WERI-Rb-1 (cell line): Measurements from ENCODE around the gene CLN6.

Experiments
- DNase-seq: peaks from one replicate; pipeline ENCODE4 v3.0.0-alpha.2; 2020
- H3K27ac ChIP-seq: fragments of 250-450 bp; sonication (Bioruptor Pico); 2 replicates; pipeline ENCODE4 v1.5.1; 2020; ENCODE audit warnings: mild to moderate bottlenecking, moderate library complexity
- H3K27me3 ChIP-seq: fragments of 250-450 bp; sonication (Bioruptor Pico); 2 replicates; pipeline ENCODE4 v1.5.1; 2021; ENCODE audit warnings: mild to moderate bottlenecking, low read depth, moderate library complexity; ENCODE audit not compliant: insufficient read depth, severe bottlenecking
- H3K36me3 ChIP-seq: fragments of 250-450 bp; sonication (Bioruptor Pico); 2 replicates; pipeline ENCODE4 v1.5.1; 2020; ENCODE audit warnings: mild to moderate bottlenecking, moderate library complexity
- H3K4me3 ChIP-seq: 2 replicates; pipeline ENCODE4 v1.5.1; 2011; ENCODE audit warnings: low read depth, mild to moderate bottlenecking, control low read depth, low read length
- H3K9me3 ChIP-seq: fragments of 250-450 bp; sonication (Bioruptor Pico); 2 replicates; pipeline ENCODE4 v1.5.1; 2021; ENCODE audit warnings: mild to moderate bottlenecking, moderate library complexity; ENCODE audit not compliant: severe bottlenecking
- TF ChIP-seq, protein P1 (sequence below): IDR thresholded peaks from 2 replicates; pipeline ENCODE4 v1.5.1; 2011; ENCODE audit warnings: low read depth, mild to moderate bottlenecking, control low read depth, inconsistent platforms, low read length

The CLN6 gene

DNA sequence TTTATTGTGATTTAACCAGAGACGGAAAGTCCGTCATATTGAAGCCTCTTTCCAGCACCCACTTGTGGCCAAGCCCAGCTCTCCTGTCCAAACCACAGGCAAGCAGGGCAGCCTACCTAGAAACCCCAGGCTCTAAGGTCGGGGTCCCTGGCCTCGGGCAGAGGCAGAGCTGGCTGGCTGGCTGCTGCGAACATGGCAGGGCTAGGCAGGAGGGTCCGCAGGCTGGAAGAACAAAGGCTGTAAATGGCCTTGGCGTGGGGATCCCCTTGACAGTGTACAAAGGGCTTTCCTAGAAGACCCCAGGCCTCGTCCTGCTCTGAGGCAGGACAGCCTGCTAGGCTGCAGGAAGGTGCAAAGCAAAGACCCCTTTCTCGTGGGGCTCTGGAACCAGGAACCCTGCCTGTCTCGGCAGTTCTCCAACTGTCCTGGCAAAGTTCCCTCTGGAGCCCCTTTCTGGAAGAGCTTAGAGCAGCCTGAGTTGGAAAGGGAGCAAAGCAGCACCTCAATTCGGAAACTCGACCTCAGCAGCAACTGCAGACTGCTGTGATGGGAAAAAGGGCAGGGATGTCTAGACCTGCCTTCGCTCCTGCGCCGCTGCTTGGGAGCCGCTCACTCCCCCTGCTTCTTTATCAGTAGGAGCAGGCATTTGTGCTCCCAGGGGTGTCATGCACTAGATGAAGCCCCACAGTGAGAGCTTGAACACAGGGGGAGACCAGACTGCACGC, 32.9 kb downstream of the CLN6 start:
- peaks cover 19% of the 10 kb centered on the region for H3K36me3 ChIP-seq
- H3K27ac ChIP-seq = no peak overlapping the region
- H3K27me3 ChIP-seq = no peaks in the 10 kb centered on the region
- no peaks in the 10 kb centered on the region for H3K9me3 ChIP-seq
- no peak overlapping the region for H3K4me3 ChIP-seq
- TF ChIP-seq, protein P1, sequence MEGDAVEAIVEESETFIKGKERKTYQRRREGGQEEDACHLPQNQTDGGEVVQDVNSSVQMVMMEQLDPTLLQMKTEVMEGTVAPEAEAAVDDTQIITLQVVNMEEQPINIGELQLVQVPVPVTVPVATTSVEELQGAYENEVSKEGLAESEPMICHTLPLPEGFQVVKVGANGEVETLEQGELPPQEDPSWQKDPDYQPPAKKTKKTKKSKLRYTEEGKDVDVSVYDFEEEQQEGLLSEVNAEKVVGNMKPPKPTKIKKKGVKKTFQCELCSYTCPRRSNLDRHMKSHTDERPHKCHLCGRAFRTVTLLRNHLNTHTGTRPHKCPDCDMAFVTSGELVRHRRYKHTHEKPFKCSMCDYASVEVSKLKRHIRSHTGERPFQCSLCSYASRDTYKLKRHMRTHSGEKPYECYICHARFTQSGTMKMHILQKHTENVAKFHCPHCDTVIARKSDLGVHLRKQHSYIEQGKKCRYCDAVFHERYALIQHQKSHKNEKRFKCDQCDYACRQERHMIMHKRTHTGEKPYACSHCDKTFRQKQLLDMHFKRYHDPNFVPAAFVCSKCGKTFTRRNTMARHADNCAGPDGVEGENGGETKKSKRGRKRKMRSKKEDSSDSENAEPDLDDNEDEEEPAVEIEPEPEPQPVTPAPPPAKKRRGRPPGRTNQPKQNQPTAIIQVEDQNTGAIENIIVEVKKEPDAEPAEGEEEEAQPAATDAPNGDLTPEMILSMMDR = no peak
- no peak for DNase-seq

DNA sequence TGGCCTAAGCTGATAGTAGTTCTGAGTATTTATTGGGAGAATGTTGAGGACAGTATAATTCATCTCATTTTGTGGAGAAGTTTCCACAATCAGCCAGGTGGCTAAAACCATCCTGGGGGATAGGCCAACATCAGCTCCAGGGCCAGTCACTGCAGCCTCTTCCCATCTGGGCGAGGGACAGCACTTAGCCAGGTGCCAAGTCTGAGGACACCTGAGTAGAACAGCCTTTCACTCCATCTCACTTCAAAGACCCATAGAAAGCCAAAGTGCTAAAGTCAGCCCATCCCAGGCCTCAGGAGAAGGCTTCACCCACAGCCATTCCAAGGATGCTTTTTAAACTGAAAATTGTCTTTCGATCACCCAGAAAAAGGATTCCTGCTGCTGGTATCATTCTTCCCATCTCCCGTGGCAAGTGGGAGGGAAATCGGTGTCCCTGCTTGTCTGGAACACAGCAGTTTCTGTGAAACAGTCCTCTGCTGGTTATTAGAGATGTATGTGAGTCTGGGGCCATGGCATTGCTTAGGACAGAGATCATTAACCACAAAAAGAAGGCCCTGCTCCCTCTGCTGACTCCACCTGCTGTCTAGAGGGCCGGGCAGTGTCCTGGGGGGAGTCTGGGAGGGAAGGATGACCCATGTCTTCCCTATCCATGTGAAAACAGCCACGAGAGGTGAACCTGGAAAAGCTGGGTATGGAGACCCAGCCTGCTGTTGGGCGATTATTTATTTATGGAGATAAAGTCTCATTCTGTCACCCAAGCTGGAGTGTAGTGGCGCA, 34.0 kb downstream of the CLN6 start:
- no peak overlapping the region for H3K27ac ChIP-seq
- peaks cover 19% of the 10 kb centered on the region for H3K36me3 ChIP-seq

DNA sequence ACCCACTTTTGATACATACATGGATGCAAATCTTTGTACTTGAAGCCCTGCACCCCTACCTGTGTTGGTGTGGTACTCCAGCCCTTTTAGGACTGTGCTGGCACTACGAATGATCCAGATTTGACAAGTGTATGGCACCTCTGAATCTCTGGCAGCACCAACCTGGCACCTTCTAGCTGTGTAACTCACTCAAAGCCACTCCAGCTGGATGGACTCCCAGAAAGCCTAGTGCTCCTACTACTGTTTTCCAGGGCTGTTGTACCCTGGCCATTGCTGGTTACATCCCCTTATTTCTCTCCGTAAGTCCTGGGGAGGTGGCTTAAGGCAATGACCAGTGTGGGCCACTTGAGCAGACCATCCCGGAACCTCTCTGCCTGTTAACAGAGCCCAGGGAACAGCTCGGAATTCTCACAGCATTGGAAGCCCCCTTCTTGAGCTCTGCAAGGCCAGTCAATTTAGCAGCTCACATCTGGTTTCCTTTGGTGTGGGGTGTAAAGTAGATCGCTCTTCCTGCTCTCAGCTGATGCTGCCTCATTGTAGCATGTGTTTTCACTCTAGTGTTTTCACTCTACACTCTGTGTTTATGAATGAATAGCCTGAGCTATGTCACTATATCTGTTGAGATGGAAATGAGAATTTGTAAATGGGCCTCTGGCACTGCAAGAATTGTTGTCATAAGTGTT, 36.6 kb downstream of the CLN6 start:
- Histone ChIP-seq H3K27me3 (no peaks in the 10 kb centered on the region), H3K27ac (no peak overlapping the region), H3K9me3 (no peaks in the 10 kb centered on the region), H3K36me3 (peaks cover 29% of the 10 kb centered on the region), H3K4me3 (no peak overlapping the region)
- DNase-seq = no peak
- TF ChIP-seq, protein P1 = no peak

More for the DNA sequence above, 34.0 kb downstream of the CLN6 start:
- DNase-seq = no peak
- TF ChIP-seq, protein P1 = no peak
- Histone ChIP-seq H3K9me3 (no peaks in the 10 kb centered on the region), H3K4me3 (no peak overlapping the region), H3K27me3 (no peaks in the 10 kb centered on the region)

DNA sequence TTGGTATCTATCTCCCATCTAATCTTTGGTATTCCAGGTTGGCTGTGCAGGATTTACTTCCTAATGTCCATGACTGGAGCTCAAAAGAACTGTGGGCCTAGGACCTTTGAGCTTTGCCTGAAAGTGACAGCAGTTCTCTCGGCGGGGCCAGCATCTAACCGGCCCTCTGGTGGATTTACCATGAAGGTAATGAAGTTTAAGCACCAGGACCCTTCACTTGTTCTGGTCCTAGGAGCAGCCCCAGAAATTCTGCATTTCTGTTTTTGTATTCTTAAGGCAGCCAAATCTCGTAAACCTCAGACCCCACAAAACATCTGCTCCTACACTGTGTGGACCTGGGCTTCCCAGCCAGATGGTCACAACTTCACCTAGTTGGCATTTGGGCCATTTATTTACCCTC, 37.4 kb downstream of the CLN6 start:
- Histone ChIP-seq H3K4me3 (no peak overlapping the region), H3K27me3 (no peaks in the 10 kb centered on the region), H3K27ac (no peak overlapping the region), H3K9me3 (no peaks in the 10 kb centered on the region), H3K36me3 (peaks cover 35% of the 10 kb centered on the region)
- TF ChIP-seq, protein P1 = no peak
- no peak for DNase-seq

DNA sequence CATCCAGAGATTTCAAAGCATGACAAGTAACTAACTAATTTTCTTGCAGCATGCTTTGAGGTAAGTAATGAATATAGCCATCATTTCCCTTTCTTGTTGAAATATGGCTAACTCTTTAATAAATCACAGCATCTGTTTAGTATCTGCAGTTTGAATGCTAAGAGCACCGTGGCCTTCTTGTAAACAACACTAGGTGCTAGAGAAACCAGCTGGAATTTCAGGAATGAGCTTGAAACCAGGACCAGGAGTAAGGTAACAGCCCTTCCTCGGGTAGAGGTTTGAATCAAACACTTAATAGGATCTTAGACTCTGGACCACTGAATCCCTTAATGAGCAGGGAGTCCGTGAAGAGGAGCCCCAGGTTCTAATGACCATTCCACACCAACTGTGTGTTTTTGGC, 38.0 kb downstream of the CLN6 start:
- H3K36me3 ChIP-seq = peaks cover 37% of the 10 kb centered on the region
- H3K27ac ChIP-seq = no peak overlapping the region

More for the DNA sequence above, 38.0 kb downstream of the CLN6 start:
- no peak for DNase-seq
- H3K9me3 ChIP-seq = no peaks in the 10 kb centered on the region
- H3K4me3 ChIP-seq = no peak overlapping the region
- H3K27me3 ChIP-seq = no peaks in the 10 kb centered on the region
- TF ChIP-seq, protein P1 = no peak
